ENCODE data around the gene RPRD1B.
"Not testable (repeated sequence)": the region's sequence is repeated elsewhere in the genome, so short reads cannot be mapped to it uniquely, and the experiment has no call there.

The RPRD1B gene

GRCh38 chr20:38104285-38104684 lies 70.7 kb downstream of the RPRD1B start:
- DNase-seq (ENCODE audit: low spot score), result no peak

GRCh38 chr20:38106461-38106860 lies 72.9 kb downstream of the RPRD1B start:
- no peak for DNase-seq (ENCODE audit: low spot score)

GRCh38 chr20:38107386-38107785 lies 73.8 kb downstream of the RPRD1B start:
- DNase-seq (ENCODE audit: low spot score), result not testable (repeated sequence)

GRCh38 chr20:38107916-38108315 lies 74.4 kb downstream of the RPRD1B start:
- DNase-seq (ENCODE audit: low spot score), result not testable (repeated sequence)

GRCh38 chr20:38108438-38108985 lies 75.0 kb downstream of the RPRD1B start:
- no peak for DNase-seq (ENCODE audit: low spot score)

GRCh38 chr20:38108986-38109541 lies 75.5 kb downstream of the RPRD1B start:
- no peak for DNase-seq (ENCODE audit: low spot score)

- no peak for DNase-seq (ENCODE audit: low spot score)
These were observed 76.3 kb downstream of the RPRD1B start for GRCh38 chr20:38109591-38110524.

- no peak for DNase-seq (ENCODE audit: low spot score)
These were observed 77.1 kb downstream of the RPRD1B start for GRCh38 chr20:38110525-38111178.

GRCh38 chr20:38111366-38112232 lies 78.1 kb downstream of the RPRD1B start:
- DNase-seq (ENCODE audit: low spot score), result no peak

GRCh38 chr20:38112261-38112929 lies 78.8 kb downstream of the RPRD1B start:
- no peak for DNase-seq (ENCODE audit: low spot score)

GRCh38 chr20:38112930-38113294 lies 79.4 kb downstream of the RPRD1B start:
- DNase-seq (ENCODE audit: low spot score), result no peak

- DNase-seq (ENCODE audit: low spot score), result no peak
These were observed 80.1 kb downstream of the RPRD1B start for GRCh38 chr20:38113401-38114325.

GRCh38 chr20:38114353-38114791 lies 80.8 kb downstream of the RPRD1B start:
- no peak for DNase-seq (ENCODE audit: low spot score)

GRCh38 chr20:38115205-38115604 lies 81.7 kb downstream of the RPRD1B start:
- DNase-seq (ENCODE audit: low spot score), result no peak

- DNase-seq (ENCODE audit: low spot score), result no peak
These were observed 82.3 kb downstream of the RPRD1B start for GRCh38 chr20:38115896-38116295.

GRCh38 chr20:38116409-38117165 lies 83.0 kb downstream of the RPRD1B start:
- no peak for DNase-seq (ENCODE audit: low spot score)

GRCh38 chr20:38117205-38117604 lies 83.7 kb downstream of the RPRD1B start:
- no peak for DNase-seq (ENCODE audit: low spot score)

- DNase-seq (ENCODE audit: low spot score), result no peak
These were observed 84.1 kb downstream of the RPRD1B start for GRCh38 chr20:38117635-38118034.

- DNase-seq (ENCODE audit: low spot score), result no peak
These were observed 85.9 kb downstream of the RPRD1B start for GRCh38 chr20:38119446-38119845.

All from globus pallidus (tissue), 1 donor.